T-cell (primary cell): Measurements from ENCODE around the gene PARD3B. TPM values are rescaled to one million over a fixed set of nuclear protein-coding genes. Genes with fewer than 3 reads are reported as not detected.

Experiments
- ATAC-seq, 4 experiments: fragments of 200-7000 bp in 3 of 4; fragments of 150-1000 bp in 1 of 4; cut with Tn5 transposase; replicated peaks in 1 of 4; 1 replicate in 3 of 4; 2 replicates in 1 of 4; pipeline ENCODE4 v1.10.0; 2021; ENCODE audit warnings: moderate library complexity in 3 of 4, mild to moderate bottlenecking in 2 of 4, moderate number of reproducible peaks in 1 of 4
- CTCF ChIA-PET, 2 donors: fragments of 300-600 bp; sonication (Branson Sonifier 250); formaldehyde crosslinking; loops; one replicate each; lab custom pipeline; 2022; ENCODE audit warnings: antibody characterized with exemption in 2 of 2; lab: Charles Lee
- POLR2A ChIA-PET, 2 donors: fragments of 300-600 bp; sonication (Branson Sonifier 250); formaldehyde crosslinking; loops; one replicate each; lab custom pipeline; 2022; ENCODE audit warnings: antibody characterized with exemption in 2 of 2; lab: Charles Lee
- DNase-seq, 35 experiments: peaks; one replicate each; pipeline versions ENCODE4 v3.0.0 to v3.0.0-alpha.2; 2013 to 2023
- H3K27ac ChIP-seq: one replicate; pipeline ENCODE4 v1.5.1; 2013; ENCODE audit warnings: low read length
- H3K27me3 ChIP-seq, 2 experiments: replicated peaks in 1 of 2; 1 replicate in 1 of 2; 2 replicates in 1 of 2; pipeline versions ENCODE4 v1.6.1 to v1.7.0; 2013; ENCODE audit warnings: low read length in 1 of 2, mixed read lengths in 1 of 2; ENCODE audit not compliant: control insufficient read depth in 2 of 2, insufficient read depth in 2 of 2; ENCODE audit errors: extremely low read depth in 1 of 2
- H3K36me3 ChIP-seq, 2 donors: 1 replicate in 1 of 2; 2 replicates in 1 of 2; pipeline versions ENCODE4 v1.6.1 to v1.7.0; 2013; ENCODE audit warnings: low read length in 1 of 2; ENCODE audit not compliant: control insufficient read depth in 2 of 2, insufficient read depth in 1 of 2; ENCODE audit errors: extremely low read depth in 1 of 2
- H3K4me1 ChIP-seq, 2 experiments: 1 replicate in 1 of 2; 2 replicates in 1 of 2; pipeline versions ENCODE4 v1.6.1 to v1.7.0; 2013; ENCODE audit warnings: low read length in 2 of 2, mixed read lengths in 1 of 2; ENCODE audit not compliant: insufficient read depth in 2 of 2, control insufficient read depth in 1 of 2; ENCODE audit errors: extremely low read depth in 1 of 2
- H3K4me3 ChIP-seq, 2 donors: 1 replicate in 1 of 2; 2 replicates in 1 of 2; pipeline versions ENCODE4 v1.5.1 to v1.7.0; 2013; ENCODE audit warnings: mild to moderate bottlenecking in 2 of 2, low read length in 1 of 2, moderate library complexity in 1 of 2; ENCODE audit not compliant: control insufficient read depth in 1 of 2; ENCODE audit errors: extremely low read depth in 1 of 2
- H3K9me3 ChIP-seq: 2 replicates; pipeline ENCODE4 v1.7.0; 2013
- H3K27ac Mint-ChIP-seq, 2 donors: one replicate each; pipeline ENCODE4 v1.8.0; 2020 to 2021; ENCODE audit warnings: mild to moderate bottlenecking in 2 of 2, mixed read lengths in 2 of 2
- H3K27me3 Mint-ChIP-seq, 2 donors: one replicate each; pipeline ENCODE4 v1.8.0; 2021 to 2022; ENCODE audit warnings: mixed read lengths in 2 of 2
- H3K36me3 Mint-ChIP-seq: one replicate; pipeline ENCODE4 v1.8.0; 2021; ENCODE audit warnings: mixed read lengths
- H3K4me1 Mint-ChIP-seq, 3 donors: one replicate each; pipeline ENCODE4 v1.8.0; 2020 to 2022; ENCODE audit warnings: mixed read lengths in 3 of 3, mild to moderate bottlenecking in 1 of 3
- H3K4me3 Mint-ChIP-seq, 3 donors: one replicate each; pipeline ENCODE4 v1.8.0; 2020 to 2022; ENCODE audit warnings: mild to moderate bottlenecking in 3 of 3, mixed read lengths in 3 of 3, moderate library complexity in 3 of 3
- H3K9me3 Mint-ChIP-seq, 3 donors: one replicate each; pipeline ENCODE4 v1.8.0; 2020 to 2022; ENCODE audit warnings: mixed read lengths in 3 of 3
- WGBS: methylation state at CpG from one replicate; pipeline ENCODE4 v1.1.5; 2013; ENCODE audit warnings: missing lambda C conversion rate; ENCODE audit not compliant: insufficient coverage; 5-methylcytosine and 5-hydroxymethylcytosine counted together
- total RNA-seq, 35 experiments: library from RNA in 6 of 35; stranded (reverse) in 6 of 35; fragments of 120-200 nt in 1 of 35; gene quantifications; one replicate each; pipeline versions ENCODE4 v1.2.1 to v1.2.4 and lab custom pipeline; 2013 to 2026

PARD3B gene
- total RNA-seq, 5 donors from 2014 or later (not counting 1 experiment from before 2014, with no cell fraction given) = 0.75 to 2.0 (median 1.6) TPM

DNA sequence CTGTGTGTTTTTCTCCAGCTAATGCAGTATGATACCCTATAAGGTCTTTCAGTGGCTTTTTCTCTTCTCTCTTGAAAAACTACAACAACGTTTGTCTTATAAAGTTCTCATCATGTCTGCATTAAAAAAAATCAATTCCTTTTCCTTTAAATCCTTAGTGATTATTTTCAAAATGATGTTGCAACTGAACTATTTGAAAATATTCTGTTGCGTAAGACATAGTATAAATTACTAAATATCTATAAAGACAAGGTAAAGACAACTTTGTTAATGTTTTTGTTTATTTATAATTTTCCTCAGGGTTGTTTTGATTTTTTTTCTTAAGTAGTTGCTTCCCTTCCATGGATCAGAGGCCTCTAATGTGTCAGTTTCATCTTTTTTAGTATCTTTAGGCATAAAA lies 21.2 kb downstream of the PARD3B start:
- Mint-ChIP-seq H3K36me3 (no peaks in the 10 kb centered on the region), H3K9me3 (no peaks in the 10 kb centered on the region), H3K27ac (no peak overlapping the region), H3K4me3 (no peak overlapping the region), H3K27me3 (peaks cover 8 to 14% of the 10 kb centered on the region in 2 donors), H3K4me1 (peaks cover 0 to 2% (median 0%) of the 10 kb centered on the region in 3 donors)
- ATAC-seq (no peak), DNase-seq (no peak)
- CTCF ChIA-PET = no interaction called here
- H3K36me3 ChIP-seq = no peaks in the 10 kb centered on the region
- no peaks in the 10 kb centered on the region for H3K27me3 ChIP-seq
- H3K4me3 ChIP-seq = no peak overlapping the region
- POLR2A ChIA-PET = no interaction called here
- H3K9me3 ChIP-seq = no peaks in the 10 kb centered on the region
- no peaks in the 10 kb centered on the region for H3K4me1 ChIP-seq
- no CpG with 5 or more reads among the region's 2 CpGs for WGBS
- no peak overlapping the region for H3K27ac ChIP-seq

DNA sequence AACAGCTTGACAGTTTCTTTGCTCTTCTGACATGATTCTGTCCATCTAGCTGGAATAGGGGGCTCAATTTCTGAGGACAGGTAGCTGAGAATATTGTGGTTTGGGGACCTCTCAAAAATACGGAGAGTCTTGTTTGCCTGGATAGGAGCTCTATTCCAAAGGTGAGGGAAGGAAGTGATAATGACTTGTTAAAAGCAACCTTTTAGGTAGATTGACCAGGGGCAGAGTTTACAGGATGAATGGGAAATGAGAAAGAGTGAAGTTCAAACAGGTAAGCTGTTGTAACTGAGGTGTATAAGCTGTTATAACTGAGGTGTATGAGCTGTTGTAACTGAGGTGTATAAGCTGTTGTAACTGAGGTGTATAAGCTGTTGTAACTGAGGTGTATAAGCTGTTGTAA lies 25.1 kb downstream of the PARD3B start:
- no peak overlapping the region for H3K4me3 Mint-ChIP-seq
- no peaks in the 10 kb centered on the region for H3K4me1 Mint-ChIP-seq
- no peaks in the 10 kb centered on the region for H3K4me1 ChIP-seq
- ChIA-PET CTCF (no interaction called here), POLR2A (no interaction called here)
- ATAC-seq = no peak
- H3K4me3 ChIP-seq = no peak overlapping the region
- H3K9me3 Mint-ChIP-seq = no peaks in the 10 kb centered on the region
- H3K36me3 Mint-ChIP-seq = no peaks in the 10 kb centered on the region
- no peaks in the 10 kb centered on the region for H3K9me3 ChIP-seq
- no peak for DNase-seq
- H3K27ac Mint-ChIP-seq = no peak overlapping the region
- H3K27ac ChIP-seq = no peak overlapping the region
- no peaks in the 10 kb centered on the region for H3K36me3 ChIP-seq
- WGBS = 77% methylated on average over 1 of the region's 1 CpG
- peaks cover 4 to 8% of the 10 kb centered on the region in 2 donors for H3K27me3 Mint-ChIP-seq
- no peaks in the 10 kb centered on the region for H3K27me3 ChIP-seq

DNA sequence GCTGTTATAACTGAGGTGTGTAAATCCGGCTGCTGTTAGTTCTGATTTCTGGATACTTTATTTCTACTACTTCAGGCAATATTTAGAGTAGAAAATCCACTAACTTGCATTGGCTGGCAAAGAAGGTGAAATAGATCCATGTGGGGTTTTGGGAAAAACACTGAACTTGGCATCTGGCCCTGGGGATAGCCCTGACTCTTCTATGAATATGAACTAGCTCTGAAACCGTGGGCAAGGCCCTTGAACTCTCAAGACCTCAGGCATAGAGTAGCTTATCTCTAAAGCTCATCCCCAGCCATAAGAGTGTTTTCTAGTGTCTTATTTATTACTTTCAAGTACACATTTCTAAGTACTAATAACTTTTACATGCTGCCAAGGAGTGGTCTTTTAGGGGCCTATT lies 25.8 kb downstream of the PARD3B start:
- no peaks in the 10 kb centered on the region for H3K9me3 ChIP-seq
- DNase-seq = no peak

DNA sequence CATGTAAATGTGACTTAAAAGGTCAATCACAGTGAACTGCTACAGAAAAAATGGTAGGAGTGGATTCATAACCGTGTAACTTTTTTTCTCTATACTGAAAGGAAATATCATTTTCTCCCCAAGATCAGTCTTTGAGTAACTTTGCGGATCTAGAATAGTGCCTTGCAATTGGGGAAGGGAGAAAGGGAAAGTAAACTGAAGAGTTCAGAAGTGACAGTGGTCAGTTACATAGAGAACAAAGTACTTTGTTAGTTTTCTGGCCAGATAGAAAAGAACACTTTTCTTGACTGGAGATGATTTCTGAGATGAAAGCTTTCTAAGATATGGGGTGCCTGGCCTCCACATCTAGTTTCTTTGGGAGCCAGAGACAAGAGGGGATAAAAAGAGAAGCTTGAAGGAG lies 26.6 kb downstream of the PARD3B start:
- Histone ChIP-seq H3K36me3 (no peaks in the 10 kb centered on the region), H3K4me3 (no peak overlapping the region), H3K4me1 (no peaks in the 10 kb centered on the region), H3K27ac (no peak overlapping the region), H3K27me3 (no peaks in the 10 kb centered on the region), H3K9me3 (no peaks in the 10 kb centered on the region)
- ATAC-seq (no peak), DNase-seq (no peak)
- 100% methylated on average over 1 of the region's 2 CpGs for WGBS
- Mint-ChIP-seq H3K4me1 (no peaks in the 10 kb centered on the region), H3K27me3 (peaks cover 6 to 8% of the 10 kb centered on the region in 2 donors), H3K4me3 (no peak overlapping the region), H3K27ac (no peak overlapping the region), H3K36me3 (no peaks in the 10 kb centered on the region), H3K9me3 (no peaks in the 10 kb centered on the region)
- ChIA-PET POLR2A (no interaction called here), CTCF (no interaction called here)

More for the DNA sequence above, 25.8 kb downstream of the PARD3B start:
- no peaks in the 10 kb centered on the region for H3K4me1 Mint-ChIP-seq
- CTCF ChIA-PET = no interaction called here
- Histone ChIP-seq H3K4me1 (no peaks in the 10 kb centered on the region), H3K4me3 (no peak overlapping the region), H3K27ac (no peak overlapping the region), H3K36me3 (no peaks in the 10 kb centered on the region), H3K27me3 (no peaks in the 10 kb centered on the region)
- POLR2A ChIA-PET = no interaction called here
- H3K27me3 Mint-ChIP-seq = peaks cover 5 to 8% of the 10 kb centered on the region in 2 donors
- H3K4me3 Mint-ChIP-seq = no peak overlapping the region
- H3K27ac Mint-ChIP-seq = no peak overlapping the region
- no peaks in the 10 kb centered on the region for H3K36me3 Mint-ChIP-seq
- no peak for ATAC-seq
- H3K9me3 Mint-ChIP-seq = no peaks in the 10 kb centered on the region
- WGBS = no CpG with 5 or more reads among the region's 2 CpGs

DNA sequence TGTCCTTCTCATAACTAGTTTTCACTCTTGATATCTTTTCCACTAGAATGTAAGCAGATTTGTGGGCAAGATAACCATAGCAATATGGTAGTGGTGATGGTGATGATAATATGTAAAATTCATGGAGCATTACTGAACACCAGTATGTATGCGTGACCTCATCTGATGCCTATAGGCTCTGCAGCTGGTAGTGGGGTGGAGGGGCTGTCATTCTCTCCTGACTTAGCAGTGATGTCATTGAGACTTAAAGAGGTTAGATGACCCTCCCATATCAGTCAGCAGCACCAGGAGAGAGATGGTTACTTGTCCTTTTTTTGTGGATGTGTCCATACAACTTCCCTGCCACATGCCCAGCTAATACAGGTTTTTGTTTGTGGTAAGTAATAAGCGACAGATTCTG lies 27.9 kb downstream of the PARD3B start:
- no peak overlapping the region for H3K27ac Mint-ChIP-seq
- WGBS = no CpG with 5 or more reads among the region's 2 CpGs
- no peaks in the 10 kb centered on the region for H3K4me1 Mint-ChIP-seq
- H3K27me3 Mint-ChIP-seq = peaks cover 0 to 2% of the 10 kb centered on the region in 2 donors
- ATAC-seq = no peak
- H3K9me3 Mint-ChIP-seq = no peaks in the 10 kb centered on the region
- POLR2A ChIA-PET = no interaction called here
- Histone ChIP-seq H3K27ac (no peak overlapping the region), H3K36me3 (no peaks in the 10 kb centered on the region), H3K4me3 (no peak overlapping the region), H3K4me1 (no peaks in the 10 kb centered on the region), H3K27me3 (no peaks in the 10 kb centered on the region), H3K9me3 (no peaks in the 10 kb centered on the region)
- no peak overlapping the region for H3K4me3 Mint-ChIP-seq
- no peaks in the 10 kb centered on the region for H3K36me3 Mint-ChIP-seq
- CTCF ChIA-PET = no interaction called here
- no peak for DNase-seq

DNA sequence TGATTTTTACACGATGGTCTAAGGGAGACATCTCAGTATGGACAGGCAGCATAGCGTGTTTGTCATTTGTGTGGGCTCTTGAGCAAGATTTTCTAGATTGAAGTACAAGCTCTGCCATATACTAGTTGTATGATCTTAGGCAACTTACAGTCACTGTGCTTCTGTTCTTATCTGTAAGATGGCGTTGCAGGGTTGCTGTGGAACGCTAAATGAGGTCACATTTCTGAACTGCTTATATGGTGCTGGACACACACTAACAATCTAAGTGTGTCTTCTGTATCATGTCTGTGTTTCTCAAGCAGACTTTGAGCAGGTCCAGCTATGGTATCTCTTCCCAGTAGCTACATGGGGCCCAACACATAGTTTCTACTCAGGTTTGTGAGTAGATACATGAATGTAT lies 29.2 kb downstream of the PARD3B start:
- H3K4me1 Mint-ChIP-seq = no peaks in the 10 kb centered on the region
- H3K27me3 Mint-ChIP-seq = peaks cover 5 to 7% of the 10 kb centered on the region in 2 donors
- H3K4me3 ChIP-seq = no peak overlapping the region
- ChIA-PET CTCF (interaction anchor here in 1 of 2 donors (0.6 kb wide), 1 partner anchor 56 kb away, joined by 3 read pairs; no protein-coding TSS in a partner anchor), POLR2A (no interaction called here)
- 74% methylated on average over 4 of the region's 4 CpGs for WGBS
- H3K4me3 Mint-ChIP-seq = no peak overlapping the region
- no peaks in the 10 kb centered on the region for H3K9me3 ChIP-seq
- no peak overlapping the region for H3K27ac Mint-ChIP-seq
- no peaks in the 10 kb centered on the region for H3K27me3 ChIP-seq
- no peaks in the 10 kb centered on the region for H3K36me3 Mint-ChIP-seq
- H3K9me3 Mint-ChIP-seq = no peaks in the 10 kb centered on the region
- H3K36me3 ChIP-seq = no peaks in the 10 kb centered on the region
- ATAC-seq = no peak
- H3K27ac ChIP-seq = no peak overlapping the region
- DNase-seq = no peak
- no peaks in the 10 kb centered on the region for H3K4me1 ChIP-seq

DNA sequence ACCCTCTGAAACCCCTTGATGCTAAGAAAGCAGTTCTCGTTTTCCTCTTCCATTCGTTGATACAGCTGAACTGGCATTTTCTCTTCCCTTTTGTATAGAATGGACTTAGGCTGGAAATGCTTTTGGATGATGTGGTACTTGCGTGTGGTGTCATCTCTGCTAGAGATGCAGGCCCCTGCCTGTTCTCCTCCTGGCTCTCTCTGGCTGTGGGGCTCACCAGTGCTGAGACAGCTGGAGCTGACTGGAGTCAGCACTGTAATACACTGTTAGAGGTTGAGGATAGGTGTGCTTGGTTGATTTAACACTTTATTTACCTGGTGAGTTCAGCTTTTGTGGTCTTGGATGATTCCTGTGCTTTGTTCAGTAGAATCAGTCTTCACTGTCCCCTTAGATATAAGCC lies 30.2 kb downstream of the PARD3B start:
- Mint-ChIP-seq H3K36me3 (no peaks in the 10 kb centered on the region), H3K27me3 (peaks cover 7 to 14% of the 10 kb centered on the region in 2 donors), H3K9me3 (no peaks in the 10 kb centered on the region), H3K27ac (no peak overlapping the region), H3K4me1 (no peaks in the 10 kb centered on the region), H3K4me3 (no peak overlapping the region)
- ATAC-seq (no peak), DNase-seq (no peak)
- Histone ChIP-seq H3K4me3 (no peak overlapping the region), H3K4me1 (no peaks in the 10 kb centered on the region), H3K27ac (no peak overlapping the region), H3K9me3 (no peaks in the 10 kb centered on the region), H3K27me3 (no peaks in the 10 kb centered on the region), H3K36me3 (no peaks in the 10 kb centered on the region)
- CTCF ChIA-PET = no interaction called here
- POLR2A ChIA-PET = no interaction called here
- no CpG with 5 or more reads among the region's 3 CpGs for WGBS
